Fibroblast of skin of abdomen (primary cell): ENCODE measurements around the gene ARHGEF7.

Source experiments
- DNase-seq: peaks from one replicate; pipeline ENCODE4 v3.0.0-alpha.2; 2013

Gene ARHGEF7

DNA sequence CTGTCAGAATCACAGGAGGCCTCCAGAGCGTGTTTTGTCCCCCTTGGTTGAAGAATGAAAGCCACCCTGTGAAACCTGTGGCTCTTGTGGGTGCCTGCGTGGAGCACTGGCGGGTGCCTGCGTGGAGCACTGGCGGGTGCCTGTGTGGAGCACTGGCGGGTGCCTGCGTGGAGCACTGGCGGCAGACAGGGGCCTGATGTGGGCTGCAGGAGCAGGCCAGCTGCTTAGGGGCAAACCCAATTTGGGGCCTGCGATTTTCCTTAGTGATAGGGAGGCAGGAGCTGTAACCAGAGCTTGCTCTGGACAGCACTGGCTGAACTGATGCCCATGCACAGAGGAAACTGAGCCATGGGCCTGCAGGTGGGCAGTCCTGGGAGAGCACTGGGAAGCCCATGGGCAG is 24.3 kb downstream of the ARHGEF7 start:
- DNase-seq: no peak

DNA sequence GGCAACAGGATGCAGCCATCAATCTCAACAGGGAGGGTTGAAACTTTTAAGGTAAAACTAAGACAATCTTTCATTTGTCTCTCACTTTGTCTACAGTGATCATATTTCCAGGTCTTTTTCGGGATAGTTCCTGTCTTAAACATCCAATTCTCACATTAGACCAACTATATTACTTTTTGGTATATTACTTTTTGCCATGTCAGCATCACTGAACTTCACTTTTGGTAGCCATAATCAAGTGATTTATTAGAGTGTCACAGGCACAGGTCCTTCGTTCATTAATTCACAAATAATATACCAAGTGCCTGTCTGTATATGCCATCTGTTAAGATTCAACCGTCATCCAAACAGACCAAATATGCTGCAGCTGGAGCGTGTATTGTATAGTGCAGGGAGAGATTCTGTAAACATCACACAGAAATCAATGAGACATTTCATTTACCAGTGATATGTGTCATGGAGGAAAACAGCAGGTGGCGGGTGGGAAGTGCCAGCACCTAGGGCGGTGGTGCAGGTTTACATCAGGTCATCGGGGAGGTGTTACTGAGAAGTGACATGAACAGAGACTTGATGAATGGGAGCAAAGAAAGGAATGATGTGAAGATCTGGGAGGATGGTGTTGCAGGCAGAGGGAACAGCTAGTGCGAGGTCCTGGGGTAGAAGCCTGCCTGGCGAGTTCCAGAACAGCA is 24.9 kb downstream of the ARHGEF7 start:
- DNase-seq: no peak

DNA sequence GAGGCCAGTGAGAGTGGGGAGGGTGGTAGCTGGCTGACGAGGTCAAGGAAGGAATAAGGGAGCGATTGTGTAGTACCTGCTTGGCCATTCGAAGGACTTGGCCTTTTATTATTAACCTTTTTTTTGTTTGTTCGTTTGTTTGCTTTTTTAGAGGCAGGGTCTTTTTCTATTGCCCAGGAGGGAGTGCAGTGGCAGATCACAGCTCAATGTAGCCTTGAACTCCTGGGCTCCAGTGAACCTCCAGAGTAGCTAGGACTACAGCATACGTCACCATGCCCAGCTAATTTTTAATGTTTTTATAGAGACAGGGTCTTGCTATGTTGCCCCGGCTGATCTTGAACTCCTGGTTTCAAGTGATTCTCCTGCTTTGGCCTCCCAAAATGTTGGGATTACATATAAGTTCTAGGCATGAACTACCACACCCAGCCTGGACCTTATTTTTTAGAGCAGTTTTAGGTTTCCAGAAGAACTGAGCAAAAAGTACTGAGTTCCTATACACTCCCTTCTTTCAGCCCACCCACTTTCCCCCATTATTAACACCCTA is 25.5 kb downstream of the ARHGEF7 start:
- DNase-seq: no peak

DNA sequence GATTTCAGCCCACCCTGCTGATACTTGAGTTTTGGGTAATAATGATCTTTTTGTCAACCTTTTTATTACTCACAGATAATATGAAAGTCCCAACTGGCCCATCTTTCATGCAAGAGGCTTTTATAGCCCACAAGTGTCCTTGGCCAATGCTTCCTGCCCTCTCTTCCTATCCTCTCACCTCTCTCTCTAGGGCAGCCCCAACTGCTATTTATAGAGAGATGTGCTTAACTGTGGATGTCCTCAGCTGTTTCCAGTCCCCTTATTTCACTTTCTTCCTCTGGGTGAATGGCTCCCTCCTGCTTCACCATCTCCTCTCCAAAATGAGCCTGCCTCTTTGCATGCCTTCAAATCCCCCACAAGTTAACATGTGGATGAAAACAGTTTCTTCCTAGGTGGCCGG is 27.4 kb downstream of the ARHGEF7 start:
- DNase-seq: no peak

DNA sequence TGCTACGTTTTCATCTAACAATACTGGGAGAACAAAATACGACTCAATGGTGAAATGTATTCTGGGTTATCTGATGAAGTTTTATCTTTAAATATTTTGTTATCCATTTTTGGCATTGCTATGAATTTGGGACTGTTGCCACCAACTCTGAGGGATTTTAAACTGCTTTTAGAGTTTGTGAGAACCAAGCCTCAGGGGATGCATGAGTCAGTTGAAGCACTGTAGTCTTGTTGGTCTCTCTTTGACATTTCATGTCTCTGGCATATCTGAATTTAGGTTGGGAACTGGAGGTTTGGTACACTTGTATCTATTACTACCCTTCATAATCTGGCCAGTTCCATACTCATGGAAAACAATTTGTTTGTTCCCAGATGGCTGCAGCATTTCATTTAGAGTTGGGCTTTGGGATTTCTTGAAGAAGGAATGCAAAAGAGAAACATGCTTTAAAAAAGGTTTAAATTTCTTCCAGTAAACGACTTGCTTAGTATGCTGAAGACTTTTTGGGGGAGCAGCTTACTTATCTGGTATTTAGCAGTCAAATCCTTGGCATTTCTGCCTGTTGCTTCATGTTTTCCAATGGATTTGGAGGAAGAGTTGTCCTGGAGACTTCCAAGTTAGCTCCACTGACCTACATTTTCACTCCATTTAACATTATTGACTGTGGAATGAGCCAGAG is 28.9 kb downstream of the ARHGEF7 start:
- DNase-seq: no peak

DNA sequence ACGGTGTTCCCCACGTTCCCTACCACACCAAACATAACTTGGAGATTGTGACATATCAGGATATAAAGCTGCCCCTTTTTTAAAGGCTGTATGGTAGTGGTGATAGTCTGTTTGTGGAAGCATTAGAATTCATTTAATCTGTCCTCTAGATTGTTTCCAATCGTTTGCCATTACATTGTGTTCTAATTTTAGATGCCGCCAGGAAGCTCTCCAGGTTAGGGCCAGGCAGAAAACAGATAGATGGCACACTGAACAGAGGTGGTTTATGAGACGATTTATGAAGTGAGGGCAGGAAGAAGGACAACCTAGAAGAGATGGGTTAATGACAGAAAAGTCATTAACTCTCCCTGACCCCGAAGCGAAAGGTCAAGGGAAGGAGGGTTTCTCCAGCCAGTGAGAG is 30.0 kb downstream of the ARHGEF7 start:
- no peak for DNase-seq

- DNase-seq: no peak
Measured at GRCh38 chr13:111145506-111145905, 30.4 kb downstream of the ARHGEF7 start.

DNA sequence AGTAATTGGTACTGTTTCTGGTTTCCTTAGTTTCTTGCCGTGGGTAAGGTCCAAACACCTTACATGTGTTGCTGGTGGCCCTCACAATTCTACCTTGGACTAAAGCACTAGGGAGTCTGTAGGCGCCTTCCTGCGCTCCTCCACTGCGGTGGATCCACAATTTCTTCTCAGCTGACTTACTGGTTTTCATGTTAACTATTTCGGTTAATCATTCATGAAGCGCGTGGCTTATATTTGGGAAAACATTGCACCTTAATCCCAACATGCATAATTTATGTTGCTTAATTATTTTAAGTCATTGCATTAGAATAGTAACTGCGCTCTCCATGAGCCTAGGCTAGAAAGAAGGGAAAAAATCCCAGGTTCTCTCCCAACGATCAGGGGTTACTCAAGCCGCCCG is 37.7 kb downstream of the ARHGEF7 start:
- no peak for DNase-seq

- DNase-seq: peak; percentile 92
Measured at GRCh38 chr13:111153279-111153976, 38.3 kb downstream of the ARHGEF7 start.

- no peak for DNase-seq
Measured at GRCh38 chr13:111153977-111154332, 38.8 kb downstream of the ARHGEF7 start.

GRCh38 chr13:111156421-111156820 is 41.3 kb downstream of the ARHGEF7 start:
- DNase-seq: no peak

DNA sequence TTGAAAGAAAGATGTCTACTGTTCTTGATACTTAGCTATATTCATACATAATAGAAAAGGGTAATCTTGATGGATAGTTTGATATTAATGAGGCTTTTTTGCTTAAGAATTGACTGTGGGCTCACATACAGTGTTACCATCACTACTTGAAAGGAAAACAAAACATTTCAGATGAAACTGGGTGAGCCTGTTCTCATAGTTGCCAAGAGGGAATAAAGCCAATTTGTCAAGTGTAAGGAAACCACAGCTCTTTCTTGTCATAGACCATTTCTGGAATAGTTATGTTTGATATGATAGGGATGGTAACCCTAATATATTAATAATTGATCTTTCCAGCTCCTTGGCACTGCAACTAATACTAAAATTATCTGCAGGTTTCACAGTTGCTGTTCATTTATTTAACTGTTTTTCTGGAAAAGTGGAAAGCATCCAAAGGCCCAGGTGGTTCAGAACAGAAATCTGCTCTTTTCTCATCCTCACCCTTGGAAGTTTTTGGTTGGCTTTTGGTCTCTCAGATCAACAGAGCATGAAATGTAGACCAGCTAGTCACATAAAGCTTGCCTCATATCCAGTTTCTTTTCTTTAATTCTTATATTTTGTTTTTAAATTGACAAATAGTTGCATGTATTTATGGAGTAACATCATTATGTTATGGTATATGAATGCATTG is 43.2 kb downstream of the ARHGEF7 start:
- no peak for DNase-seq

- DNase-seq: no peak
Measured at GRCh38 chr13:111159362-111160320, 44.5 kb downstream of the ARHGEF7 start.

DNA sequence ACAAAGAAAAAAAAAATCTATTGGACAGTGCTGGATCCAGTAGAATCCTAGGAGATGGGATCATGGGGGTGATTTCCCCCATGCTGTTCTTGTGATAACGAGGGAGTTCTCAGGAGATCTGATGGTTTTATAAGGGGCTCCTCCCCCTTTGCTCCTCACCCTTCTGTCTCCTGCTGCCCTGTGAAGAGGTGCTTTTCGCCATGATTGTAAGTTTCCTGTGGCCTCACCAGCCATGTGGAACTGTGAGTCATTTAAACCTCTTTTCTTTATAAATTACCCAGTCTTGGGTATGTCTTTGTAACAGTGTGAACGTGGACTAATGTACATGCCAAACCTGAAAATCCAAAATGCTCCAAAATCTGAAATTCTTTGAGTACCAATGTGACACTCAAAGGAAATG is 45.5 kb downstream of the ARHGEF7 start:
- DNase-seq: no peak

GRCh38 chr13:111161601-111162600 is 46.8 kb downstream of the ARHGEF7 start:
- no peak for DNase-seq

- DNase-seq: no peak
Measured at GRCh38 chr13:111165241-111166010, 50.3 kb downstream of the ARHGEF7 start.

DNA sequence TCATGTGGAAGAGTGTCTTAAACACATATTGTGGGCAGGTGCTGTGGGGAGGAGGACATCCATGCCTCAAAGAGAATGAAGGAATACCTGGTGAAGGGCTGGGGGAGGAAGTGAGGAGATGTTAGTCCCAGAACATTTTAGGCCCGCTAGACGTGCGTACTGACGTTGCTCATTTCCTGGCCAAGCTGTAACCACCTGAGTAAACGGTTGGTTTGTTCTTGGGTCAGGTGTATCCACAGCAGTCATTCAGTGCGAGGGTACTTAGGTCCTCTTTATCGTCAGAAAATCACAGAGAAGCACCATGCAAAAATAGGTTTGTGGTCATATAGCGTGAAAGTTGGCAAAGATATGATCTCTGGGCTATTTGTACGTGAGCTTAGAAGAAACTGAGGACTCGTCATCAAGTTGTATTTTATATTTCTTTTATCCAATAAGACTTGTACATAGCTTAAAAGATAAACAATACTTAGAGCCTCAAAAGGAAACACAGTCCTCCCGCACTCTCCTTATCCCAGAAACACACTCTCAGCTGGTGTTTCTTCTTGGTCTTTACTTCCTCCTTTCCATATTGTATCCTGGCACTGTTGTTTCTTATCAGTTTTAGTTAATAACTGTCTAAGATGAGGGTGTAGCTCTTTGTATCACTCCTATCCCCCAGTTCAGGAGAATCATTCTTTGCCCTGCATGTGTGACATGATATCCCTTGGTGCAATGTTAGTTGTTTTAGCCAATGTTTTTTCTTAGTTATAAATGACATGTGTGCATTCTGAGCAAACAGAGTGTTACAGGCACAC is 52.0 kb downstream of the ARHGEF7 start:
- no peak for DNase-seq

- no peak for DNase-seq
Measured at GRCh38 chr13:111168107-111168506, 53.0 kb downstream of the ARHGEF7 start.

DNA sequence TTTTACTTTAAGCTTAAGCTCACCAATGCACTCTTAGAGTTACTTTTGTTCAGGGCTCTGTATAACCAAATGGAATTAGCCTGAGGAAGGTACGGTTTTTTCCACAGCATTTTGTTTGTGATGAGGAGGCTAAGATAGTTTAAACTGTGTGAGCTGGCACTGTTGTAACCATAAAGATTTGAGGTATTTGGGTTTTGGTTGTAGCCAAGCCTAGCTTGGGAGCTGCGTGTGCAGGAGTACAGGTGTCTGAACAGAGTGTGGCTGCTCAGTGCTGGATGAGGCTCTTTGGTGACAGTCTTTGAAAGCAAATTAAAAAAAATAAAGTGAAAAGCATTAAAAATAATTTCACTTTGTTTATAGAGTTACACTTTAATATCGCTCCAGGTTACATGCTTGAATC is 56.0 kb downstream of the ARHGEF7 start:
- DNase-seq: no peak
